H1 (cell line): ENCODE data around the gene ADD2.

Source experiments
- CHD1 ChIP-seq: IDR thresholded peaks from 2 replicates; pipeline ENCODE4 v1.6.1; 2012; ENCODE audit warnings: low read depth, low read length, improper control_type of control experiment
- CREB1 ChIP-seq: IDR thresholded peaks from 2 replicates; pipeline ENCODE4 v1.6.1; 2012; ENCODE audit warnings: inconsistent platforms
- JUND ChIP-seq: IDR thresholded peaks from 2 replicates; pipeline ENCODE4 v1.6.1; 2011; ENCODE audit warnings: mild to moderate bottlenecking, improper control_type of control experiment, low read length
- YY1 ChIP-seq: IDR thresholded peaks from 2 replicates; pipeline ENCODE4 v1.6.1; 2011; ENCODE audit warnings: low read depth, mild to moderate bottlenecking, low read length

DNA sequence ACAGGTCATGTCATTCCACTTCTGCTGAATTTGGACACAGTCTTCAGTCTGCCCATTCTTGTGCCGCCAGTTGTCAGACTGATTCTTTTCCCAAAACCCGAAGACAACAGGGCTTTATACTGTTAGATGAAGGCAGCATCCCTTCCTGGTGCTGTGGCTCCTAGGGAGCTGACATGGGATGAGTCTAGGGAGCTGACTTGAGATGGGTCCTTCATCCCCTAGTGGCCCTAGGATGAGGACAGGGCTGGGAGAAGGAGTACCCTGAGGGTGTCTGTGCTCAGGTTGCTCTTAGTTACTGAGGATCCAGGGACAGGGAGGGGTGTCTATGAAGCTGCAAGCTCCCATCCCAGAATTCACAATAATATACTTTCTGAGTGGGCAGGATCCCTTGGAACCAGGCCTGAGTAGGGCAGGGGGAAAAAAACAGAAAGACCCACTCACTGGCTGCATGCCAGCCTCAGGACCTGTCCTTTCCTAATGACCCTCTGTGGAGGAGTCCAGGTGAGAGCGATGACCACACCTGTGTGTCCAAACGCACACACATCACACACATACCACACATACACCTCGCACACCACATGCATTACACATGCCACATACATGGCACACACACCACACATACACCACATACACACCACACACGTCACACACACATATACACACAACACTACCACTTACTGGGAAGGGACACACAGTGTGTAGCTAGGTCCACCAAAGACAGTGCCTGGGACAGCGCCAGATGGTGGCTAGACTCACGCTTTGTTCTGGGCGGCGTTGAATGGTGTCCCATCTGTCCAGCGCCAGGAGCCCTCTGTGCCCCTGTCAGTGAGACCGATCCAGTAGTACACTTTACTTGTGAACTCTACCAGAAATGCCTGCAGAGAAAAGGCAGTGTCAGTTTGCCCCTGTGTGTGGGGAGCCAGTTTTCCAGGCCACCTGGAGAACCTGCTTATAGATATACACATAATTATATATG, 41.3 kb upstream of the ADD2 start:
- no peak for TF ChIP-seq CHD1
- TF ChIP-seq YY1 = no peak
- no peak for TF ChIP-seq CREB1
- no peak for TF ChIP-seq JUND
